IPS-20b (cell line): ENCODE data around the gene INAFM2.

Experiments used
- H3K27ac ChIP-seq: one replicate; pipeline ENCODE4 v1.5.1; 2013; ENCODE audit warnings: low read length
- H3K27me3 ChIP-seq: 2 replicates; pipeline ENCODE4 v1.6.1; 2013; ENCODE audit warnings: mild to moderate bottlenecking, low read length, inconsistent platforms; ENCODE audit not compliant: insufficient read depth
- H3K36me3 ChIP-seq: 2 replicates; pipeline ENCODE4 v1.6.1; 2013; ENCODE audit warnings: low read depth, mild to moderate bottlenecking, inconsistent platforms, low read length, moderate library complexity; ENCODE audit not compliant: insufficient read depth
- H3K4me1 ChIP-seq: 2 replicates; pipeline ENCODE4 v1.6.1; 2013; ENCODE audit warnings: mild to moderate bottlenecking, control low read depth, inconsistent platforms, low read length, moderate library complexity; ENCODE audit not compliant: insufficient read depth
- H3K4me3 ChIP-seq: 2 replicates; pipeline ENCODE4 v1.5.1; 2013; ENCODE audit warnings: mild to moderate bottlenecking, low read length, inconsistent platforms
- H3K9ac ChIP-seq: 2 replicates; pipeline ENCODE4 v1.6.1; 2013; ENCODE audit warnings: low read depth, mild to moderate bottlenecking, inconsistent platforms, low read length, moderate library complexity
- H3K9me3 ChIP-seq: 2 replicates; pipeline ENCODE4 v1.6.1; 2013; ENCODE audit warnings: mild to moderate bottlenecking, low read depth, low read length, inconsistent platforms; ENCODE audit not compliant: insufficient read depth

Gene INAFM2

GRCh38 chr15:40333922-40334492 lies 10.5 kb downstream of the INAFM2 start:
- H3K36me3 ChIP-seq, result no peaks in the 10 kb centered on the region; the same call in 1 of the 2 replicates
- H3K27ac ChIP-seq, result no peak overlapping the region
- H3K9ac ChIP-seq, result no peak overlapping the region
- H3K27me3 ChIP-seq, result peaks cover 9% of the 10 kb centered on the region; the same call in 1 of the 2 replicates
- H3K4me3 ChIP-seq, result no peak overlapping the region
- no peaks in the 10 kb centered on the region for H3K9me3 ChIP-seq
- H3K4me1 ChIP-seq, result peaks cover 12% of the 10 kb centered on the region

DNA sequence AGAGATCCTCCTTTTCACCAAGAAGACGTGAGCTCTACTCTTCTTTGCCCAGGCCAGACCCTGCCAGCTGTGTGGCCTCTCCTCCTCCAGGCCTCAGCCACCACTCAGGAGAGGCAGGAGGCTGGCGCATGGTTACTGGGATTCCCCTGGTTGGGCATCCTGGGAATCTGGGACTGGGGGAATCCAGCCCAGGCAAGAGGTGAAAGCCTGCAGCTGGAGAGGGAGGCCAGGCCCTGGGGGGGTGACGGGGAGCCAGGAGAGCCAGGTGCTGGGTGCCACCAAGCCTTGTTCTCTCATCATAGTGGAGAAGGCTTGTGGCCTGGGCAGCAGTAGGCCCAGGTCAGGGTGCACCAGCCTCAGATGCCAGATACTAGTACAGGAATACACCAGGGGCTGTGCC lies 11.0 kb downstream of the INAFM2 start:
- H3K9ac ChIP-seq, result no peak overlapping the region
- H3K4me3 ChIP-seq, result no peak overlapping the region
- no peak overlapping the region for H3K27ac ChIP-seq
- H3K4me1 ChIP-seq, result peaks cover 8% of the 10 kb centered on the region; the same call in 1 of the 2 replicates
- H3K36me3 ChIP-seq, result no peaks in the 10 kb centered on the region; the same call in 1 of the 2 replicates
- peaks cover 9% of the 10 kb centered on the region; the same call in 1 of the 2 replicates for H3K27me3 ChIP-seq
- H3K9me3 ChIP-seq, result no peaks in the 10 kb centered on the region

GRCh38 chr15:40334941-40335795 lies 11.7 kb downstream of the INAFM2 start:
- Histone ChIP-seq H3K4me1 (peaks cover 7% of the 10 kb centered on the region; the same call in 1 of the 2 replicates), H3K27ac (no peak overlapping the region), H3K4me3 (no peak overlapping the region), H3K27me3 (peaks cover 9% of the 10 kb centered on the region; the same call in 1 of the 2 replicates), H3K9me3 (no peaks in the 10 kb centered on the region), H3K36me3 (no peaks in the 10 kb centered on the region), H3K9ac (no peak overlapping the region)

- peaks cover 10% of the 10 kb centered on the region; the same call in 1 of the 2 replicates for H3K4me1 ChIP-seq
- no peak overlapping the region for H3K4me3 ChIP-seq
- no peak overlapping the region for H3K9ac ChIP-seq
Observed at GRCh38 chr15:40335938-40336743, 12.6 kb downstream of the INAFM2 start.

DNA sequence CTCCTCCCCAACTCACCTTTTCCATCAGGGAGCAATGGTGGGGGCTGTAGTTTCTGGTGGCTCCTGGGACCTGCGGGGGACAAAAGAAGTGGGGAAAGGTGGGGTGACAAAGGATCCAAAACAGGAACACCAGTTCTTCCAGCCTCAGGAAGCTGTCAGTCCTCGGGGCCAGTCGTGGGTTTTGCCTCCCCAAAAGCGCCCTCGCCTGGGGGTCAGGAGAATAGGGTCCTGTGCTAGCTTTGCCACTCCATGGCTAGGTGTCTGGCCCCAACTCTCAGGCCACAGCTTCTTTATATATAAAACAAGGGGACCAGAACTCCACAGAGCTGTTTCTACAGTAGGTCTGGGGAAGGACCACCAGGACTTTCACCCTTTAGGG lies 13.2 kb downstream of the INAFM2 start:
- peaks cover 10% of the 10 kb centered on the region; the same call in 1 of the 2 replicates for H3K4me1 ChIP-seq
- no peak overlapping the region for H3K27ac ChIP-seq
- no peak overlapping the region for H3K9ac ChIP-seq

More at GRCh38 chr15:40335938-40336743, 12.6 kb downstream of the INAFM2 start:
- Histone ChIP-seq H3K9me3 (no peaks in the 10 kb centered on the region), H3K27ac (no peak overlapping the region), H3K27me3 (peaks cover 9% of the 10 kb centered on the region; the same call in 1 of the 2 replicates), H3K36me3 (no peaks in the 10 kb centered on the region)

DNA sequence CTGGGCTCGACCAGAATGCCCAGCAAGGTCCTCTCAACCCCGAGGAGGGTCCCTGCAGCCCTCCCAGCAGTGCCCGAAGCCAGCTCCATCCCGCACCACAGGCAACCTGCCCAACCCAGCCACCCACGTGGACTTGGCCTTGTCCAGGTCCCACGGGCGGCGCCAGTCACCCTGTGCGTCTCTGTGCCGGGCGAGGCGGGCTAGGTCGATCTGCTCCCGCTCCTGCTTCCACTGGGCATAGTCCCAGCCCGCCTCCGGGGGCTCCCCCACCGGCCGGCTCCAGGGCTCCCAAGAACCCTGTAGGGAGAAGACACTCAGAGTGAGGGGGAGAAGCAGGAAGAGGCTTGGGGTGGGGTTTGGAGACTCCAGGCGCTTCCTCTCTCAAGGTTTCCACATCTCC lies 14.1 kb downstream of the INAFM2 start:
- peaks cover 10% of the 10 kb centered on the region; the same call in 1 of the 2 replicates for H3K4me1 ChIP-seq
- H3K9me3 ChIP-seq, result no peaks in the 10 kb centered on the region
- no peak overlapping the region for H3K27ac ChIP-seq
- no peaks in the 10 kb centered on the region for H3K36me3 ChIP-seq
- peaks cover 9% of the 10 kb centered on the region; the same call in 1 of the 2 replicates for H3K27me3 ChIP-seq
- H3K4me3 ChIP-seq, result no peak overlapping the region
- H3K9ac ChIP-seq, result no peak overlapping the region

More for the DNA sequence above, 13.2 kb downstream of the INAFM2 start:
- Histone ChIP-seq H3K4me3 (no peak overlapping the region), H3K36me3 (no peaks in the 10 kb centered on the region), H3K27me3 (peaks cover 9% of the 10 kb centered on the region; the same call in 1 of the 2 replicates), H3K9me3 (no peaks in the 10 kb centered on the region)

DNA sequence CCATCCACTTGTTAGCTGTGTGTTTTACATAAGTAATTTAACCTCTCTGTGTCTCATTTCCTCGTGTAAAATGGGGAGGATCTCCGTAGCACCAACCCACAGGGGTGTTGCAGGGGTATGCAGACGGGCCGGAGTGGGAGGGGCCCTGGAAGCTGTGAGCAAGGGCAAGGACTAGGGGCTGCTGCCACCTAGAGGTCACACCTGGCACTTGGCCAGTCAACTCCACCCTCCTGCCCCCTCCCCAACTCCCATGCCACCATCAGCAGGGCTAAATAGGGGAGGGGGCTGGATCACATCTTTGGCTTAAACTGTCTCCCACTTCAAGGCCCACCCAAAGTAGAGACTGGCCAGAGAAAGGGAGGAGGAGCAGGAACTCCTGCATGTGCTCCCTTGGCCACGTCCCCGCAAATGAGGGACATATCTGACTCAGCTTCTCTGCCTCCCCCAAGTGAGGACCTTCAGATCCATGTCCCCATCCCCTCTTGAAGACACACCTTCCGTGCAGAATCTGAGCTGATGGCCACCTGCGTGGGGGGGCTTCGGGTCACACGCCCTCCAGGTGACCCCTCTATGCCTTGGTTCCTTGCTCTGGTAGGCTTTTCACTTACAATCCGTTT lies 14.7 kb downstream of the INAFM2 start:
- no peak overlapping the region for H3K9ac ChIP-seq
- no peak overlapping the region for H3K4me3 ChIP-seq
- H3K9me3 ChIP-seq, result no peaks in the 10 kb centered on the region
- no peak overlapping the region for H3K27ac ChIP-seq
- peaks cover 9% of the 10 kb centered on the region; the same call in 1 of the 2 replicates for H3K27me3 ChIP-seq
- peaks cover 10% of the 10 kb centered on the region; the same call in 1 of the 2 replicates for H3K4me1 ChIP-seq
- no peaks in the 10 kb centered on the region for H3K36me3 ChIP-seq

GRCh38 chr15:40338921-40339620 lies 15.6 kb downstream of the INAFM2 start:
- Histone ChIP-seq H3K27me3 (peaks cover 9% of the 10 kb centered on the region; the same call in 1 of the 2 replicates), H3K27ac (no peak overlapping the region), H3K4me1 (peaks cover 7% of the 10 kb centered on the region; the same call in 1 of the 2 replicates), H3K9ac (no peak overlapping the region), H3K9me3 (no peaks in the 10 kb centered on the region), H3K36me3 (no peaks in the 10 kb centered on the region), H3K4me3 (no peak overlapping the region)

GRCh38 chr15:40339621-40339945 lies 16.1 kb downstream of the INAFM2 start:
- Histone ChIP-seq H3K27ac (no peak overlapping the region), H3K4me1 (peaks cover 7% of the 10 kb centered on the region; the same call in 1 of the 2 replicates), H3K9me3 (no peaks in the 10 kb centered on the region), H3K27me3 (peaks cover 9% of the 10 kb centered on the region; the same call in 1 of the 2 replicates), H3K4me3 (no peak overlapping the region), H3K9ac (no peak overlapping the region), H3K36me3 (no peaks in the 10 kb centered on the region)

- Histone ChIP-seq H3K27me3 (peaks cover 9% of the 10 kb centered on the region; the same call in 1 of the 2 replicates), H3K27ac (no peak overlapping the region), H3K9ac (peak overlapping the region; percentile 32; the same call in 1 of the 2 replicates), H3K4me1 (peaks cover 7% of the 10 kb centered on the region; the same call in 1 of the 2 replicates), H3K4me3 (no peak overlapping the region), H3K9me3 (no peaks in the 10 kb centered on the region), H3K36me3 (no peaks in the 10 kb centered on the region)
Observed at GRCh38 chr15:40340038-40340739, 16.7 kb downstream of the INAFM2 start.
